ACC112 (cell line): ENCODE results near the gene TUBB2A.
"Not testable (repeated sequence)": the region's sequence is repeated elsewhere in the genome, so short reads cannot be mapped to it uniquely, and the experiment has no call there.

Experiments used
- H2AFZ ChIP-seq: fragments of 200-600 bp; sonication (generic); one replicate; pipeline ENCODE4 v1.6.0; 2017; ENCODE audit warnings: antibody characterized with exemption, low read length; ENCODE audit not compliant: unreplicated experiment
- H3K27ac ChIP-seq: fragments of 200-600 bp; sonication (generic); 2 replicates; pipeline ENCODE4 v1.5.1; 2014; ENCODE audit warnings: low read depth, mild to moderate bottlenecking, antibody characterized with exemption, low read length, moderate library complexity
- H3K27me3 ChIP-seq: fragments of 200-600 bp; sonication (generic); 2 replicates; pipeline ENCODE4 v1.6.1; 2014; ENCODE audit warnings: mild to moderate bottlenecking, antibody characterized with exemption, low read length, moderate library complexity, mixed read lengths; ENCODE audit not compliant: insufficient read depth
- H3K36me3 ChIP-seq: fragments of 200-600 bp; sonication (generic); 2 replicates; pipeline ENCODE4 v1.6.1; 2016; ENCODE audit warnings: mild to moderate bottlenecking, antibody characterized with exemption, low read length, moderate library complexity, mixed read lengths; ENCODE audit not compliant: insufficient read depth
- H3K4me1 ChIP-seq: fragments of 200-600 bp; sonication (generic); one replicate; pipeline ENCODE4 v1.6.1; 2016; ENCODE audit warnings: low read length, mixed read lengths; ENCODE audit not compliant: insufficient read depth, unreplicated experiment, control insufficient read depth
- H3K4me3 ChIP-seq: fragments of 200-600 bp; sonication (generic); 2 replicates; pipeline ENCODE4 v1.5.1; 2014; ENCODE audit warnings: mild to moderate bottlenecking, low read depth, low read length
- H3K79me2 ChIP-seq: fragments of 200-600 bp; sonication (generic); one replicate; pipeline ENCODE4 v1.6.0; 2016; ENCODE audit warnings: low read length; ENCODE audit not compliant: control insufficient read depth, unreplicated experiment, insufficient read depth

The TUBB2A gene

DNA sequence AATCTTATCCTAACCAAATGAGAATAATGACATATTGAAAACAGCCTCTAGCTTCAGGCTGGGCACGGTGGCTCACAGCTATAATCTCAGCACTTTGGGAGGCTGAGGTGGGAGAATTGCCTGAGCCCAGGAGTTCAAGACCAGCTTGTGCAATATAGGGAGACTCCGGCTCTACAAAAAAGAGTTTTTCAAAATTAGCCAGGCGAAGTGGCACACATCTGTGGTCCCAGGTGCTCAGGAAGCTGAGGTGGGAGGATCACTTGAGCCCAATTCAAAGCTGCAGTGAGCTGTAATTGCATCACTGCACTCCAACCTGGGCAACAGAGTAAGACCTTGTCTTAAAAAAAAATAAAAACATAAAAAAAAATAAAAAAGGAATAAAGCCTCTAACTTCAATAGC is 4.7 kb downstream of the TUBB2A start:
- Histone ChIP-seq H3K4me1 (no peaks in the 10 kb centered on the region), H3K4me3 (no peak overlapping the region), H2AFZ (no peak overlapping the region), H3K79me2 (peaks cover 6% of the 10 kb centered on the region), H3K36me3 (peaks cover 11% of the 10 kb centered on the region), H3K27me3 (no peaks in the 10 kb centered on the region), H3K27ac (no peak overlapping the region)

DNA sequence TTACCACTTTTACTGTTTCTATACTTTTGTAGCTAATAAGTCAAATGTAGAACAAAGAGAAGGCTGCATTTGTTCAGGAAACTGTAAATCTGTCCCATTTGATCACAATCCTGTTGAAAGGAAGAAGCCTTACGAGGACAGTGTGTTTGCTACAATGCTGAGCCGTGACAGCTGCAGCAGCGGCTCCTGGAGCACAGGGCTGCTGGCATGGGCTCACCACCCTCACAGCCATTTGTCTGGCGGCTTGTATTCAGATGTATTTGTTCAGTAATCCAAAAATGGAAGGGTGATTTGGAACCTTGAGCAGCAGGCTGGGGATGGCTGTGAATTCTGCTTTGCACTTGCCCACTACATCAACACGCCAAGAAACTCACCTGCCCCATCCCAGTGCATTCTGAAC is 5.7 kb downstream of the TUBB2A start:
- no peak overlapping the region for H2AFZ ChIP-seq
- no peaks in the 10 kb centered on the region for H3K27me3 ChIP-seq
- H3K79me2 ChIP-seq = peaks cover 1% of the 10 kb centered on the region
- H3K36me3 ChIP-seq = peaks cover 15% of the 10 kb centered on the region
- H3K4me3 ChIP-seq = no peak overlapping the region
- H3K4me1 ChIP-seq = no peaks in the 10 kb centered on the region
- H3K27ac ChIP-seq = no peak overlapping the region

DNA sequence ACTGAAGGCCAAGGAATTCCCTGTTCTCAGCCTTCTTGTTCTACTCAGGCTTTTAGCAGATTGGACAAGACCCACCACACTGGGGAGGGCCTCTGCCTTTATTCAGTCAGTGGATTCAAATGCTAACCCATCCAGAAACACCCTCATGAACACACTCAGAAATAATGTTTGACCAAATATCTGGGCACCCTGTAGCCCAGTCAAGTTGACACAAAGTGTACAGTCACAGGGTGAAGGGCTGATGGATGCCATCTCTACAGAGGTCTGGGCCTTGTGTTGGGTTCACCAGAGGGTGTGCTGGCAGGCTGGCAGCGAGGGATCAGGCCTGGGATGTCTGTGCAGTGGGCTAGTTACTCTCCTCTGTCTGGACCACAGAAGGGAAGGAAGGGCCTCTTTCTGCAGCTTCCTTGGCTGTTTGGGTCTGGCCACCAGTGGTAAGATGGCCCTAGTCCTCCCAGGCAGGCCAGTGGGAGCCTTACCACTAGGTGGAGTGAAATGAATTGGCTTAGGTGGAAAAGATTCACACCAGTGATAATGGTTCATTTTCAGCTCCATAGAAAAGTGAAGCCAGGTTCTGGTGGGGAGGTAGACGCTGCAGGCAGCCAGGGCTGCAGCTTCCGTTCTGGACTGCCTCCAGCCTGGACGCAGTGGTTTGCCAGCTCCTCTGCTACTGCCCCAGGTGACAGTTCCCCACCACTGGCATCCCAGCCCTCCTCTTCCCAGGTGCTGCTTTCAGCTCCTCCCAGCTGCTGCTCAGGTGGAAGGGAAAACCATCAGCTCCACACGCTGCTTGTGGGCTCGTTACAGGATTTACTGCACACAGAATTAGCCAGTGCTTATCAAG is 9.2 kb downstream of the TUBB2A start:
- Histone ChIP-seq H3K4me1 (no peaks in the 10 kb centered on the region), H3K36me3 (peaks cover 7% of the 10 kb centered on the region; the same call in 1 of the 2 replicates), H3K79me2 (no peaks in the 10 kb centered on the region), H3K4me3 (no peak overlapping the region), H2AFZ (no peak overlapping the region), H3K27me3 (no peaks in the 10 kb centered on the region), H3K27ac (no peak overlapping the region)

DNA sequence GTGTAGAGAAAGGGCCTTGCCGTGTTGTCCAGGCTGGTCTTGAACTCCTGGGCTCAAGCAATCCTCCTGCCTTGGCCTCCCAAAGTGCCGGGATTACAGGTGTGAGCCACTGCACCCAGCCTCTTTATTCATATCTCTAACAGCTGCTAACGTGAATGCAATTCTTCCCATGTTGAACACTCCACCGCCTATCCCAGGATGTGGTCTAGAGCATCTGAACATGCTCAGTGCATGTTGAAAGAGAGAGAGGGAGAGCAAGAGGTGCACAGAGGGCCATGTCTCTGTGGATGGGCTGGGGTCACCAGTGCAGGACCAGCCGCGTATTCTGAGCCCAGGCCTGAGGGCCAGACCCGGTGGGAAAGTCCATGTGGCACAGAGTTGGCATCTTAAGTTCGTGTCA is 12.8 kb downstream of the TUBB2A start:
- Histone ChIP-seq H3K4me3 (no peak overlapping the region), H3K79me2 (no peaks in the 10 kb centered on the region), H3K36me3 (peaks cover 10% of the 10 kb centered on the region; the same call in 1 of the 2 replicates), H2AFZ (no peak overlapping the region), H3K27me3 (no peaks in the 10 kb centered on the region), H3K27ac (no peak overlapping the region), H3K4me1 (peaks cover 1% of the 10 kb centered on the region)

DNA sequence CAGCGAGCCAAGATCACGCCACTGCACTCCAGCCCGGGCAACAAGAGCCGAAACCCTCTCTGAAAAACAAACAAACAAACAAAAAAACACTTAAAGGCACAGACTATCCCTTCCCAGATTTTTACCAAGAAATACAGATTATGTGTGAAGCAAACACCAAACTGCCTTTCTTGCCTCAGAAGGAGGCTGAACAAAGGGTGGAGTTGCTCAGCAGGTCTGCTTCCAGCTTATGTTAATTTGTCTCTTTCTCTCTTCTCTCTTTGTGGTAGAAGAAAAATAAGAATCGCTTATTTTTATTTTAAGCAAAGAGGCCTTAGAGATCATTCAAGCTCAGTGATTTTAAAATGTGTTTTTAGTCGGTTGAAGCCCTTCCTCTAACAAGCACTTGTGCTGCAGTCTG is 14.2 kb downstream of the TUBB2A start:
- Histone ChIP-seq H3K27ac (no peak overlapping the region), H3K36me3 (peaks cover 10% of the 10 kb centered on the region; the same call in 1 of the 2 replicates), H2AFZ (no peak overlapping the region), H3K4me3 (no peak overlapping the region), H3K27me3 (no peaks in the 10 kb centered on the region), H3K4me1 (peaks cover 16% of the 10 kb centered on the region), H3K79me2 (no peaks in the 10 kb centered on the region)

DNA sequence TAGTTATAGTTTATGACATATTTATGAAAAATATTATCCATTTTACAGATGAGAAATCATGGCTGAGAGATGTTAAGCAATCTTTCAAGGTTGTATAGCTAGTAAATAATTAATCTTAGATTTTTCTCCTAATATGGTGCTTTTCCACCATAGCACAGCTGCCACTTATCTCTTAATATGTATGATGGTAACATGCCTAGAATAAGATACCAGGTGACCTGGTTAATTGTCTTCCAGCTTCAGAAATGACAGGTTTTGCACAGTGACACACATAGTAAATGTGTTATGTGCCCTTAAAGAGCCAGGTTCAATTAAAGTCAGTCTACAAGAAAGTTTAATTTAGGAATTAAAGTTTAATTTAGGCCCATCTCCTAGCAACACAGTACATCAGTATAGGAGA is 14.8 kb downstream of the TUBB2A start:
- Histone ChIP-seq H3K27me3 (no peaks in the 10 kb centered on the region), H3K27ac (no peak overlapping the region), H3K79me2 (no peaks in the 10 kb centered on the region), H3K36me3 (peaks cover 13% of the 10 kb centered on the region; the same call in 1 of the 2 replicates), H3K4me1 (peaks cover 20% of the 10 kb centered on the region), H2AFZ (no peak overlapping the region), H3K4me3 (no peak overlapping the region)

DNA sequence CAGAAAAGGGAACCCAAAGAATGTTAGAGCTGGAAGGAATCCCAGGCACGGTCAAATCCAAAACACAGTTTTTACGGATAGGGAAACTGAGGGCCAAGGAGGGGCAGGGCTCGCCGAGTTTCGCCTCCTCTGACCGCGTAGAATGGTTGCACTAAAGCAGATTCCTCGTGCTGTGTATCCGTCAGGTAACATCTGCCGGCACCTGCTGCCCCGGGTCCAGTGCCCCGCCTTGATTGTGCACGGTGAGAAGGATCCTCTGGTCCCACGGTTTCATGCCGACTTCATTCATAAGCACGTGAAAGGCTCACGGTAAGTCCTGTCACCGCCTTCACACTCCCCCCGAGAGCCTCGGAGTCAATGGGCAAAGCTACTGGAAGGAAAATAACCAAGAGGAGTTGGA is 17.1 kb downstream of the TUBB2A start:
- no peak overlapping the region for H2AFZ ChIP-seq
- peaks cover 30% of the 10 kb centered on the region for H3K4me1 ChIP-seq
- no peak overlapping the region for H3K4me3 ChIP-seq
- H3K27ac ChIP-seq = no peak overlapping the region
- H3K36me3 ChIP-seq = peaks cover 14% of the 10 kb centered on the region; the same call in 1 of the 2 replicates
- H3K79me2 ChIP-seq = no peaks in the 10 kb centered on the region
- H3K27me3 ChIP-seq = no peaks in the 10 kb centered on the region

DNA sequence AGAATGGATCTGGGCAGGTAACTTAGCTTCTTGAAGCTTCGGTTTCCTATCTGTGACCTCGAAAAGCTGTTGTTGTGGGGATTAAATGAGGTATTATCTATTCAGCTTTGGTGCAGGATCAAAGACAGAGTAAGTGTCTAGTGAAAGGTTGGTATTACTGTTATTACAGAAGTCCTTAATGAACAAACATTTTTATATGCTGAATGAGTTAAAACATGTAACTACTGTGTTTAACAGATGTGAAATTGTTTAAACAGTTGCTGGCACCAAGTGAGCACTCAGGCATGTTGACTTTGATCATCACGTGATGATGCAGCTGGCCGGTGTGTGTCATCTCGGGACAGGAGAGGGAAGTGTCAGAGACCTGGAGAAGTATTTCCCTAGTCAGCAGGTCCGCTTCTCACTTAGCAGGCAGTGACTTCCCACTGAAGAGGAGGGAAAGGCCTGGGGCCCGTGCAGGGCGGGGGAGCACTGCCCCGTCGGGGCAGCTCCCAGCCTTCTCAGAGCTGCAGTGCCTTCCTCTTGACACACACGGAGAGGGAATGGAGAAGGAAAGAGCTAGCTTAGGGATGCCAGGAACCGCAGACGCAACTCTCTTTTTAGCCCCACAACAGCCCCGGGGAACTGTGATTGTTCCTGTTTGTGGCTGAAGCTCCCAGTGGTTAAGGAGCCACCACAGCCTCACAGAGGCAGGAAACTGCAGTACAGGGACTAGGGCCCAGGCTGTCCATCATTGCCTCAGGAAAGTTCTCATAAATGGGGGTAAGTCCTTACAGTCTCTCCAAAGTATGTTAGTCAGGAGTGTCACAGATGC is 18.0 kb downstream of the TUBB2A start:
- H3K27ac ChIP-seq = peak overlapping the region; percentile 68
- H3K4me1 ChIP-seq = peaks cover 30% of the 10 kb centered on the region
- no peak overlapping the region for H3K4me3 ChIP-seq
- H2AFZ ChIP-seq = peak overlapping the region; percentile 7
- no peaks in the 10 kb centered on the region for H3K79me2 ChIP-seq
- H3K36me3 ChIP-seq = peaks cover 14% of the 10 kb centered on the region; the same call in 1 of the 2 replicates
- H3K27me3 ChIP-seq = no peaks in the 10 kb centered on the region

DNA sequence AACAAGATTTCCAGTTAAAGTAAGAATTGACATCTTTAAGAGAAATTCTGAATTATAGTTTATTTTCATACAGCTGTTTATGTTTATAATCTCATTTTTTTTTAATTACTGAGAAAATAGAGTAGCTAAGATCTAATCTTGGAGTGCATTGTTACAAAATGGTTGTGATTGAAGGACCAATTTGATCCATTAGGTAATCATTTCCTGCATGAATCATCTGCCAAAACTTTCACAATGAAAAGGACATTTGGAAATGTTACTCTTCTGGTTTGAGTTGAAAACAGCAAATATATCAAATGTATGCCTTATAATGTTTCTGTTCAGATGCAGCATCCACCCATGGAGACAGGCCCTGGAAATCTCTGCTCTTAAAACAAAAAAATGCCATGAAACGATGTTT is 19.0 kb downstream of the TUBB2A start:
- Histone ChIP-seq H3K36me3 (peaks cover 14% of the 10 kb centered on the region; the same call in 1 of the 2 replicates), H3K79me2 (no peaks in the 10 kb centered on the region), H3K27me3 (no peaks in the 10 kb centered on the region), H3K4me1 (peaks cover 30% of the 10 kb centered on the region), H2AFZ (peak overlapping the region; percentile 7), H3K4me3 (peak overlapping the region; percentile 31; the same call in 1 of the 2 replicates), H3K27ac (peak overlapping the region; percentile 68)

DNA sequence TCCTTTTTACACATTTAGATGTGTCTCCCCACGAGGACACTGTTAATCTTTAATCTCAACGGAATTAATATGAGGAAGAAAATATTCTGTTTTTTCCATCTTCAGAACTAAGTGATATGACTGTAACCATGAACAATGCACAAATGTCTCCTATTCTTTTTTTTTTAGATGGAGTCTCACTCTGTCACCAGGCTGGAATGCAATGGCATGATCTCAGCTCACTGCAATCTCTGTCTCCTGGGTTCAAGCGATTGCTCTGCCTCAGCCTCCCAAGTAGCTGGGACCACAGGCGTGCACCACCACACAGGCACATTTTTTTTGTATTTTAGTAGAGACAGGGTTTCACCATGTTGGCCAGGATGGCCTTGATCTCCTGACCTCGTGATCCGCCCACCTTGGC is 19.5 kb downstream of the TUBB2A start:
- Histone ChIP-seq H3K4me1 (peaks cover 30% of the 10 kb centered on the region), H3K27ac (peak overlapping the region; percentile 68), H3K36me3 (peaks cover 14% of the 10 kb centered on the region; the same call in 1 of the 2 replicates)
- H3K4me3 ChIP-seq, H3K27me3 ChIP-seq, H2AFZ ChIP-seq, H3K79me2 ChIP-seq: not testable (repeated sequence)
